HepG2 (cell line): ENCODE data around the gene TPRA1. TPM values are rescaled to one million over a fixed set of nuclear protein-coding genes. Genes with fewer than 3 reads are reported as not detected.

ENCODE experiments used
- ATAC-seq: fragments of 200-7000 bp; cut with Tn5 transposase; 3 replicates; pipeline ENCODE4 v1.9.1; 2020; ENCODE audit warnings: mild to moderate bottlenecking, moderate library complexity
- BruUV-seq: library from RNA; stranded (reverse); fragments of 400-500 nt; replicated peaks from 2 replicates; lab custom pipeline; 2021; lab: Mats Ljungman, UMichigan
- CTCF ChIA-PET: fragments of 300-600 bp; formaldehyde crosslinking; extraction: SDS; loops from one replicate; lab custom pipeline; 2021; ENCODE audit warnings: low total read pairs, inconsistent platforms, low intra/inter-chr PET ratio; lab: Yijun Ruan, JAX
- POLR2A ChIA-PET: fragments of 350-600 bp; sonication (Branson Sonifier 250); formaldehyde crosslinking; loops from one replicate; lab custom pipeline; 2020; ENCODE audit warnings: antibody characterized with exemption, inconsistent platforms; lab: Yijun Ruan, JAX
- DNase-seq: peaks from one replicate; pipeline ENCODE4 v3.0.0-alpha.2; 2015; ENCODE audit warnings: low spot score
- FAIRE-seq: peaks from 3 replicates; lab custom pipeline; 2011; peaks lifted over from hg19 to GRCh38; lab: Jason Lieb, UNC
- H2AFZ ChIP-seq: one replicate; pipeline ENCODE4 v1.6.1; 2011; ENCODE audit warnings: low read length, inconsistent platforms
- H3K27ac ChIP-seq: fragments of 300-600 bp; 3 replicates; pipeline ENCODE4 v1.8.0; 2011; ENCODE audit warnings: mixed run types, mild to moderate bottlenecking, mixed read lengths, low read length, inconsistent platforms; ENCODE audit not compliant: insufficient read depth; ENCODE audit errors: extremely low read length
- H3K27me3 ChIP-seq, 2 experiments: fragments of 200-600 bp in 1 of 2; 2 replicates in 1 of 2; 3 replicates in 1 of 2; pipeline versions ENCODE4 v1.6.0 to v1.8.0; 2011; ENCODE audit warnings: low read length in 2 of 2, mild to moderate bottlenecking in 2 of 2, moderate library complexity in 2 of 2, inconsistent platforms in 1 of 2; ENCODE audit not compliant: insufficient read depth in 2 of 2, control insufficient read depth in 1 of 2
- H3K36me3 ChIP-seq, 2 experiments: fragments of 200-600 bp in 1 of 2; replicated peaks in 1 of 2; 2 replicates in 1 of 2; 3 replicates in 1 of 2; pipeline versions ENCODE4 v1.5.1 to v1.8.0; 2011; ENCODE audit warnings: low read length in 2 of 2, inconsistent platforms in 1 of 2; ENCODE audit not compliant: insufficient read depth in 2 of 2, control insufficient read depth in 1 of 2
- H3K4me1 ChIP-seq: 2 replicates; pipeline ENCODE4 v1.5.1; 2012; ENCODE audit warnings: low read length, inconsistent platforms; ENCODE audit not compliant: insufficient read depth
- H3K4me2 ChIP-seq: 2 replicates; pipeline ENCODE4 v1.6.0; 2011; ENCODE audit warnings: low read depth, low read length, inconsistent platforms
- H3K4me3 ChIP-seq, 3 experiments: fragments of 200-600 bp in 1 of 3; sonication (generic), shearing (Covaris generic) in 1 of 3; replicated peaks in 1 of 3; 2 replicates each; pipeline ENCODE4 v1.5.1; 2011 to 2016; ENCODE audit warnings: low read length in 3 of 3, inconsistent platforms in 2 of 3, low read depth in 2 of 3, mild to moderate bottlenecking in 2 of 3, control low read depth in 1 of 3, mixed read lengths in 1 of 3; ENCODE audit not compliant: insufficient read depth in 1 of 3
- H3K79me2 ChIP-seq: one replicate; pipeline ENCODE4 v1.6.1; 2011; ENCODE audit warnings: low read length, inconsistent platforms; ENCODE audit not compliant: insufficient read depth
- H3K9ac ChIP-seq: 2 replicates; pipeline ENCODE4 v1.6.0; 2011; ENCODE audit warnings: mild to moderate bottlenecking, low read depth, low read length, inconsistent platforms; ENCODE audit not compliant: insufficient read depth
- H3K9me3 ChIP-seq: 2 replicates; pipeline ENCODE4 v1.5.1; 2012; ENCODE audit warnings: mild to moderate bottlenecking, low read length
- H4K20me1 ChIP-seq: 2 replicates; pipeline ENCODE4 v1.6.0; 2011; ENCODE audit warnings: inconsistent platforms, mild to moderate bottlenecking, low read length, moderate library complexity; ENCODE audit not compliant: insufficient read depth
- ASH2L ChIP-seq: fragments of 300-600, 200-600 bp; sonication (generic); IDR thresholded peaks from 2 replicates; pipeline ENCODE4 v1.7.0; 2017; ENCODE audit warnings: low read depth, mild to moderate bottlenecking, moderate library complexity, mixed read lengths, low read length; ENCODE audit not compliant: insufficient read length
- EED ChIP-seq: sonication (generic); formaldehyde crosslinking; IDR thresholded peaks from 2 replicates; pipeline ENCODE4 v1.5.0; 2020; ENCODE audit warnings: mild to moderate bottlenecking, missing genetic modification reagents
- EZH2 ChIP-seq: conservative IDR thresholded peaks from 2 replicates; pipeline ENCODE4 v1.6.1; 2012; ENCODE audit warnings: mild to moderate bottlenecking, low read depth, low read length, moderate library complexity
- GATA4 ChIP-seq: sonication (generic); IDR thresholded peaks from 2 replicates; pipeline ENCODE4 v1.6.1; 2016; ENCODE audit warnings: antibody characterized with exemption, low read depth, borderline replicate concordance
- NCOA1 ChIP-seq: sonication (generic); formaldehyde crosslinking; IDR thresholded peaks from 2 replicates; pipeline ENCODE4 v1.9.0; 2021; ENCODE audit warnings: missing genetic modification reagents
- NFYC ChIP-seq: IDR thresholded peaks from 2 replicates; pipeline ENCODE4 v1.6.1; 2016; ENCODE audit warnings: missing genetic modification reagents, missing compliant biosample characterization
- PAWR ChIP-seq: sonication (generic); formaldehyde crosslinking; IDR thresholded peaks from 2 replicates; pipeline ENCODE4 v1.4.0; 2020; ENCODE audit warnings: missing genetic modification reagents, mild to moderate bottlenecking, borderline replicate concordance
- SMAD9 ChIP-seq: sonication (generic); formaldehyde crosslinking; IDR thresholded peaks from 2 replicates; pipeline ENCODE4 v1.5.1; 2020; ENCODE audit warnings: mild to moderate bottlenecking, missing genetic modification reagents
- TEAD3 ChIP-seq: optimal IDR thresholded peaks from 2 replicates; pipeline ENCODE3; 2016; ENCODE audit warnings: borderline replicate concordance
- U2AF1 ChIP-seq: fragments of 200-400 bp; formaldehyde crosslinking; optimal IDR thresholded peaks from 2 replicates; pipeline ENCODE3; 2017; ENCODE audit warnings: mild to moderate bottlenecking, low read depth, low read length
- ZNF430 ChIP-seq: sonication (generic); formaldehyde crosslinking; IDR thresholded peaks from 2 replicates; pipeline ENCODE4 v1.9.0; 2021; ENCODE audit warnings: mild to moderate bottlenecking, missing genetic modification reagents
- ZNF670 ChIP-seq: sonication (generic); formaldehyde crosslinking; IDR thresholded peaks from 2 replicates; pipeline ENCODE4 v1.8.0; 2022; ENCODE audit warnings: mild to moderate bottlenecking, missing genetic modification reagents, borderline replicate concordance
- ZNF773 ChIP-seq: sonication (generic); formaldehyde crosslinking; IDR thresholded peaks from 2 replicates; pipeline ENCODE4 v1.4.0; 2020; ENCODE audit warnings: missing genetic modification reagents, borderline replicate concordance
- ZNF850 ChIP-seq: sonication (generic); formaldehyde crosslinking; conservative IDR thresholded peaks from 2 replicates; pipeline ENCODE4 v1.9.0; 2021; ENCODE audit warnings: mild to moderate bottlenecking, missing genetic modification reagents
- WGBS: methylation state at CpG from one replicate; pipeline ENCODE4 v1.1.6; 2017; ENCODE audit warnings: low lambda C conversion rate; 5-methylcytosine and 5-hydroxymethylcytosine counted together
- in situ Hi-C: cut with HindIII; loops from 2 replicates; pipeline ENCODE4 v1.10.0; 2017; ENCODE audit warnings: low pct_unique_long_range_greater_than_20kb; ENCODE audit not compliant: extremely low pct_ligation_motif_present
- intact Hi-C: fragments of 100-400 bp; cut with micrococcal nuclease; formaldehyde crosslinking; loops from one replicate; pipeline ENCODE4 v1.10.0; 2022; ENCODE audit not compliant: unreplicated experiment
- polyA plus RNA-seq, 8 experiments: library from polyadenylated mRNA; depleted of rRNA in 3 of 8; stranded (reverse) in 7 of 8; unstranded in 1 of 8; fragments of >200 nt; fragmentation: Illumina TruSeq in 4 of 8; extraction: Trizol in 4 of 8; gene quantifications; 2 replicates each; pipeline versions ENCODE4 v1.2.1 to v1.2.3, GENCODE V29; 2011 to 2016; ENCODE audit warnings: low read depth in 4 of 8, missing spikeins in 1 of 8, mixed read lengths in 1 of 8; ENCODE audit not compliant: insufficient read depth in 1 of 8
- total RNA-seq, 5 experiments: library from RNA; depleted of rRNA; stranded (reverse); fragments of >200 nt; fragmentation: Illumina TruSeq; extraction: Trizol; gene quantifications; 2 replicates each; pipeline ENCODE4 v1.2.3, GENCODE V29; 2016; ENCODE audit warnings: low read depth in 1 of 5
- TF ChIP-seq, protein P1 (sequence below): sonication (generic); IDR thresholded peaks from 2 replicates; pipeline ENCODE4 v1.6.1; 2016; ENCODE audit warnings: low read depth, borderline replicate concordance
- TF ChIP-seq, protein P2 (sequence below): sonication (generic); formaldehyde crosslinking; IDR thresholded peaks from 2 replicates; pipeline ENCODE4 v1.8.0; 2023; ENCODE audit warnings: mild to moderate bottlenecking, missing genetic modification reagents
- TF ChIP-seq, protein P3 (sequence below): sonication (generic); formaldehyde crosslinking; IDR thresholded peaks from 2 replicates; pipeline ENCODE4 v1.4.0; 2020; ENCODE audit warnings: missing genetic modification reagents, borderline replicate concordance

TPRA1 gene
- total and polyA plus RNA-seq, 2 of the 13 experiments (the other 11 are each of a cell fraction or from before 2014, with no cell fraction given) = 25.4 to 25.8 TPM

DNA sequence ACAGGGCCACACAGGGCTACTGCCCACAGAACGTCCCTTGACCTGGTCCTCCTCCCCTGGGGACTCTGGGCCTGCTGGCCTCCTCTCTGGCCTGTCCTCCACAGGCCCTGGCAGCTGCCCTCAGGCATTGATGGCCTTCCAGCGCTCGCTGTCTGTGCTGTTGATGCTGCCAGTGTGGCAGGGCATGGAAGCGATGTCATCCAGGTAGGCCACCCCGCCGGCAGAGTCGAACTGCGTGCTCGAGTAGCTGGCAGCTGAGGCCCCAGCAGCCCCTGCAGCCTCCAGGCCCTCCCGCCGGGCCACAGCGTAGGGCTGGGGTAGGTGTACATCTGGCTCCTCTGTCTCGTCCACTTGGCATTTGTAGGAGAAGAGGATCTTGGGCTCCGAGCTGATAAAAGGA is 17.1 kb downstream of the TPRA1 start:
- CTCF ChIA-PET = no interaction called here
- BruUV-seq = no TSS peak
- no peaks in the 10 kb centered on the region for H3K9me3 ChIP-seq
- H3K27ac ChIP-seq = no peak overlapping the region
- intact Hi-C loops (no loop called here), in situ Hi-C loops (loop anchor here (10.0 kb wide), 1 partner anchor 241 kb away; no protein-coding TSS in a partner anchor)
- no peak overlapping the region for H3K4me2 ChIP-seq
- H3K4me3 ChIP-seq = no peak overlapping the region
- no peaks in the 10 kb centered on the region for H3K79me2 ChIP-seq
- H4K20me1 ChIP-seq = peaks cover 11% of the 10 kb centered on the region; the same call in 1 of the 2 replicates
- FAIRE-seq (no peak), DNase-seq (no peak), ATAC-seq (no peak)
- H3K27me3 ChIP-seq = no peaks in the 10 kb centered on the region
- no peak overlapping the region for H2AFZ ChIP-seq
- 94% methylated on average over 6 of the region's 14 CpGs for WGBS
- peaks cover 13 to 31% of the 10 kb centered on the region in 2 experiments for H3K36me3 ChIP-seq
- no peaks in the 10 kb centered on the region for H3K4me1 ChIP-seq
- POLR2A ChIA-PET = no interaction called here
- H3K9ac ChIP-seq = no peak overlapping the region
- TF ChIP-seq ASH2L (no peak), NCOA1 (CRISPR knock-in tag) (no peak), ZNF773 (CRISPR knock-in tag) (no peak), GATA4 (no peak), ZNF850 (CRISPR knock-in tag) (no peak), EED (CRISPR knock-in tag) (no peak), PAWR (CRISPR knock-in tag) (no peak), ZNF430 (CRISPR knock-in tag) (no peak), SMAD9 (CRISPR knock-in tag) (no peak), NFYC (CRISPR knock-in tag) (no peak), U2AF1 (no peak), ZNF670 (CRISPR knock-in tag) (no peak), EZH2 (no peak), TEAD3 (CRISPR knock-in tag) (no peak)
- TF ChIP-seq, protein P1, sequence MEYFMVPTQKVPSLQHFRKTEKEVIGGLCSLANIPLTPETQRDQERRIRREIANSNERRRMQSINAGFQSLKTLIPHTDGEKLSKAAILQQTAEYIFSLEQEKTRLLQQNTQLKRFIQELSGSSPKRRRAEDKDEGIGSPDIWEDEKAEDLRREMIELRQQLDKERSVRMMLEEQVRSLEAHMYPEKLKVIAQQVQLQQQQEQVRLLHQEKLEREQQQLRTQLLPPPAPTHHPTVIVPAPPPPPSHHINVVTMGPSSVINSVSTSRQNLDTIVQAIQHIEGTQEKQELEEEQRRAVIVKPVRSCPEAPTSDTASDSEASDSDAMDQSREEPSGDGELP = no peak
- TF ChIP-seq, protein P2, sequence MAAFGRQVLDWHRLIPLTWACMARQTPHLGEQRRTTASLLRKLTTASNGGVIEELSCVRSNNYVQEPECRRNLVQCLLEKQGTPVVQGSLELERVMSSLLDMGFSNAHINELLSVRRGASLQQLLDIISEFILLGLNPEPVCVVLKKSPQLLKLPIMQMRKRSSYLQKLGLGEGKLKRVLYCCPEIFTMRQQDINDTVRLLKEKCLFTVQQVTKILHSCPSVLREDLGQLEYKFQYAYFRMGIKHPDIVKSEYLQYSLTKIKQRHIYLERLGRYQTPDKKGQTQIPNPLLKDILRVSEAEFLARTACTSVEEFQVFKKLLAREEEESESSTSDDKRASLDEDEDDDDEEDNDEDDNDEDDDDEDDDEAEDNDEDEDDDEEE (CRISPR knock-in tag) = no peak
- TF ChIP-seq, protein P3, sequence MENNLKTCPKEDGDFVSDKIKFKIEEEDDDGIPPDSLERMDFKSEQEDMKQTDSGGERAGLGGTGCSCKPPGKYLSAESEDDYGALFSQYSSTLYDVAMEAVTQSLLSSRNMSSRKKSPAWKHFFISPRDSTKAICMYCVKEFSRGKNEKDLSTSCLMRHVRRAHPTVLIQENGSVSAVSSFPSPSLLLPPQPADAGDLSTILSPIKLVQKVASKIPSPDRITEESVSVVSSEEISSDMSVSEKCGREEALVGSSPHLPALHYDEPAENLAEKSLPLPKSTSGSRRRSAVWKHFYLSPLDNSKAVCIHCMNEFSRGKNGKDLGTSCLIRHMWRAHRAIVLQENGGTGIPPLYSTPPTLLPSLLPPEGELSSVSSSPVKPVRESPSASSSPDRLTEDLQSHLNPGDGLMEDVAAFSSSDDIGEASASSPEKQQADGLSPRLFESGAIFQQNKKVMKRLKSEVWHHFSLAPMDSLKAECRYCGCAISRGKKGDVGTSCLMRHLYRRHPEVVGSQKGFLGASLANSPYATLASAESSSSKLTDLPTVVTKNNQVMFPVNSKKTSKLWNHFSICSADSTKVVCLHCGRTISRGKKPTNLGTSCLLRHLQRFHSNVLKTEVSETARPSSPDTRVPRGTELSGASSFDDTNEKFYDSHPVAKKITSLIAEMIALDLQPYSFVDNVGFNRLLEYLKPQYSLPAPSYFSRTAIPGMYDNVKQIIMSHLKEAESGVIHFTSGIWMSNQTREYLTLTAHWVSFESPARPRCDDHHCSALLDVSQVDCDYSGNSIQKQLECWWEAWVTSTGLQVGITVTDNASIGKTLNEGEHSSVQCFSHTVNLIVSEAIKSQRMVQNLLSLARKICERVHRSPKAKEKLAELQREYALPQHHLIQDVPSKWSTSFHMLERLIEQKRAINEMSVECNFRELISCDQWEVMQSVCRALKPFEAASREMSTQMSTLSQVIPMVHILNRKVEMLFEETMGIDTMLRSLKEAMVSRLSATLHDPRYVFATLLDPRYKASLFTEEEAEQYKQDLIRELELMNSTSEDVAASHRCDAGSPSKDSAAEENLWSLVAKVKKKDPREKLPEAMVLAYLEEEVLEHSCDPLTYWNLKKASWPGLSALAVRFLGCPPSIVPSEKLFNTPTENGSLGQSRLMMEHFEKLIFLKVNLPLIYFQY (CRISPR knock-in tag) = no peak
